SK-N-SH treated with all-trans-retinoic acid at 6 μM for 48 hours (cell line): ENCODE results near the gene GRHL1.
"Not testable (repeated sequence)": the region's sequence is repeated elsewhere in the genome, so short reads cannot be mapped to it uniquely, and the experiment has no call there.

ENCODE experiments used
- GLIS3 ChIP-seq: fragments of 250-450 bp; sonication (Bioruptor Pico); IDR thresholded peaks from 2 replicates; pipeline ENCODE4 v1.5.0; 2020; ENCODE audit warnings: mild to moderate bottlenecking, moderate library complexity
- ZNF8 ChIP-seq: fragments of 450-650 bp; formaldehyde crosslinking; IDR thresholded peaks from 2 replicates; pipeline ENCODE4 v1.5.0; 2020; ENCODE audit warnings: mild to moderate bottlenecking, moderate library complexity

DNA sequence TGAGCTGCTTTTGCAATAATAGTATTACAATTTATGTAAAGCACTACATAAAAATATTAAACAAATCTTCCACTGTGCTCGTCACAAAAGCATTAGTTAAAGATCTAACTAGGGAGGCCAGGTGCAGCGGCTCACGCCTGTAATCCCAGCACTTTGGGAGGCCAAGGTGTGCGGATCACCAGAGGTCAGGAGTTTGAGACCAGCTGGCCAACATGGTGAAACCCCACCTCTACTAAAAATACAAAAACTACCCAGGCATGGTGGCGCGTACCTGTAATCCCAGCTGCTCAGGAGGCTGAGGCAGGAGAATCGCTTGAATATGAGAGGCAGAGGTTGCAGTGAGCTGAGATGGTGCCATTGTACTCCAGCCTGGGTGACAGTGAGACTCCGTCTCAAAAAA, 79.3 kb downstream of the GRHL1 start:
- not testable (repeated sequence) for TF ChIP-seq GLIS3, ZNF8 (CRISPR knock-in tag)
